HG03558 (cell line): ENCODE results near the gene TBC1D30.

ENCODE experiments used
- ATAC-seq: cut with Tn5 transposase; IDR thresholded peaks from one replicate; pipeline ENCODE4 v1.9.1; 2021; ENCODE audit warnings: moderate number of reproducible peaks; ENCODE audit not compliant: unreplicated experiment; ENCODE audit errors: extremely low read depth

Gene TBC1D30

GRCh38 chr12:64903479-64904152 is 79.2 kb downstream of the TBC1D30 start:
- no peak for ATAC-seq

- ATAC-seq: no peak
Observed at GRCh38 chr12:64907097-64907496, 82.7 kb downstream of the TBC1D30 start.

- no peak for ATAC-seq
Observed at GRCh38 chr12:64909124-64909523, 84.7 kb downstream of the TBC1D30 start.

GRCh38 chr12:64911081-64911480 is 86.6 kb downstream of the TBC1D30 start:
- ATAC-seq: no peak

GRCh38 chr12:64911912-64912311 is 87.5 kb downstream of the TBC1D30 start:
- ATAC-seq: no peak

- ATAC-seq: no peak
Observed at GRCh38 chr12:64912516-64913255, 88.2 kb downstream of the TBC1D30 start.

GRCh38 chr12:64915242-64915641 is 90.8 kb downstream of the TBC1D30 start:
- no peak for ATAC-seq

- no peak for ATAC-seq
Observed at GRCh38 chr12:64916411-64917261, 92.2 kb downstream of the TBC1D30 start.

GRCh38 chr12:64918344-64918743 is 93.9 kb downstream of the TBC1D30 start:
- no peak for ATAC-seq

- no peak for ATAC-seq
Observed at GRCh38 chr12:64918801-64919200, 94.4 kb downstream of the TBC1D30 start.

GRCh38 chr12:64922853-64923252 is 98.4 kb downstream of the TBC1D30 start:
- ATAC-seq: no peak

GRCh38 chr12:64923536-64923935 is 99.1 kb downstream of the TBC1D30 start:
- ATAC-seq: no peak
